ENCODE data around the gene TXLNA. TPM values are rescaled to one million over a fixed set of nuclear protein-coding genes. Genes with fewer than 3 reads are reported as not detected.
"Not testable (repeated sequence)": the region's sequence is repeated elsewhere in the genome, so short reads cannot be mapped to it uniquely, and the experiment has no call there.

The TXLNA gene
- total RNA-seq, 3 donors from 2014 or later: 31.0 to 45.2 (median 39.3) TPM

DNA sequence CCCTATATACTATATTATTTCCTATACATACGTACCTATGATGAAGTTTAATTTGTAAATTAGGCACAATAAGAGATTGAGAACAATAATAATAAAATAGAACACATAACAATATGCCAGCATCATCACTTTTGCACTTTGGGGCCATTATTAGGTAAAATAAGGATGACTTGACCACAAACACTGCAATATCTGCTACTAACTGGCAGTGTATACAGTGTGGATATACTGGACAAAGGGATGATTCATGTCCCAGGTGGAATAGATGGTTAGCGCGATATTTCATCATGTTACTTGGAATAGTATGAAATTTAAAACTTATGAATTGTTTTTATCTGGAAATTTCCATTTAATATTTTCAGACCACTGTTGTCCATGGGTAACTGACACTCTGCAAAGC is 35.4 kb upstream of the TXLNA start:
- DNase-seq: no peak
- H3K9me3 ChIP-seq: peaks cover 10% of the 10 kb centered on the region
- H3K4me3 ChIP-seq: no peak overlapping the region
- intact Hi-C loops (cut with DNase I, micrococcal nuclease): no loop called here
- ATAC-seq: no peak
- TF ChIP-seq, protein P1, sequence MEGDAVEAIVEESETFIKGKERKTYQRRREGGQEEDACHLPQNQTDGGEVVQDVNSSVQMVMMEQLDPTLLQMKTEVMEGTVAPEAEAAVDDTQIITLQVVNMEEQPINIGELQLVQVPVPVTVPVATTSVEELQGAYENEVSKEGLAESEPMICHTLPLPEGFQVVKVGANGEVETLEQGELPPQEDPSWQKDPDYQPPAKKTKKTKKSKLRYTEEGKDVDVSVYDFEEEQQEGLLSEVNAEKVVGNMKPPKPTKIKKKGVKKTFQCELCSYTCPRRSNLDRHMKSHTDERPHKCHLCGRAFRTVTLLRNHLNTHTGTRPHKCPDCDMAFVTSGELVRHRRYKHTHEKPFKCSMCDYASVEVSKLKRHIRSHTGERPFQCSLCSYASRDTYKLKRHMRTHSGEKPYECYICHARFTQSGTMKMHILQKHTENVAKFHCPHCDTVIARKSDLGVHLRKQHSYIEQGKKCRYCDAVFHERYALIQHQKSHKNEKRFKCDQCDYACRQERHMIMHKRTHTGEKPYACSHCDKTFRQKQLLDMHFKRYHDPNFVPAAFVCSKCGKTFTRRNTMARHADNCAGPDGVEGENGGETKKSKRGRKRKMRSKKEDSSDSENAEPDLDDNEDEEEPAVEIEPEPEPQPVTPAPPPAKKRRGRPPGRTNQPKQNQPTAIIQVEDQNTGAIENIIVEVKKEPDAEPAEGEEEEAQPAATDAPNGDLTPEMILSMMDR (IDR thresholded peaks at IDR 0.05): no peak
- peaks cover 4% of the 10 kb centered on the region for H3K4me1 ChIP-seq (ENCODE audit: low read depth)
- no peaks in the 10 kb centered on the region for H3K36me3 ChIP-seq (ENCODE audit: low read depth)

DNA sequence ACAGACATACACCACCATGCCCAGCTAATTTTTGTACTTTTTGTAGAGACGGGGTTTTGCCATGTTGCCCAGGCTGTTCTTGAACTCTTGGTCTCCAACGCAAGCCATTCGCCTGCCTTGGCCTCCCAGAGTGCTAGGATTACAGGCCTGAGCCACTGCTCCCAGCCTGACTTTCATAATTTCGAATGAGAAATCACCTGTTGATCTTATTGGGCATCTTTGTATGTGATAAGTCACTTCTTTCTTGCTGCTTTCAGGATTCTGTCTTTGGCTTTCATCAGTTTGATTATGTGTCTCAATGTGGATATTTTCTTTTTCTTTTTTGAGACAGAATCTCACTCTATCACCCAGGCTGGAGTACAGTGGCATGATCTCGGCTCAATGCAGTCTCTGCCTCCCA is 31.7 kb upstream of the TXLNA start:
- H3K36me3 ChIP-seq (ENCODE audit: low read depth); ATAC-seq; intact Hi-C loops (cut with DNase I, micrococcal nuclease); H3K4me3 ChIP-seq; H3K4me1 ChIP-seq (ENCODE audit: low read depth); DNase-seq: not testable (repeated sequence)
- peaks cover 10% of the 10 kb centered on the region for H3K9me3 ChIP-seq

DNA sequence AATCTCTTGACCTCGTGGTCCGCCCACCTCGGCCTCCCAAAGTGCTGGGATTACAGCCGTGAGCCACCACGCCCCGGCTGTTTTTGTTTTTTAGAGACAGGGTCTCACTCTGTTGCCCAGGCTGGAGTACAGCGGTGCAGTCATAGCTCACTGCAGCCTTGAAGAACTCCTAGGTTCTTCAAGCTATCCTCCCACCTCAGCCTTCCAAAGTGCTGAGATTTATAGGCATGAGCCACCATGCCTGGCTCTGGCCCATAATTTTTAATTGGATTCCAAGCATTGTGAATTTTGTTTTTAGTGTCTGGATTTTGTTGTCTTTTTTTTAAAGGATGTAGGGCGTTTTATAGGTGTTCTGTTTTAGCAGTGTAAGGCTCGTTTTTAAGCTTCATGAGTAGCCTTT is 28.6 kb upstream of the TXLNA start:
- H3K4me3 ChIP-seq: no peak overlapping the region
- intact Hi-C loops (cut with DNase I, micrococcal nuclease): no loop called here
- H3K4me1 ChIP-seq (ENCODE audit: low read depth): no peaks in the 10 kb centered on the region
- H3K36me3 ChIP-seq (ENCODE audit: low read depth): peaks cover 3% of the 10 kb centered on the region
- ATAC-seq (no peak), DNase-seq (no peak)
- TF ChIP-seq, protein P1 (IDR thresholded peaks at IDR 0.05): no peak
- H3K9me3 ChIP-seq: peaks cover 10% of the 10 kb centered on the region

DNA sequence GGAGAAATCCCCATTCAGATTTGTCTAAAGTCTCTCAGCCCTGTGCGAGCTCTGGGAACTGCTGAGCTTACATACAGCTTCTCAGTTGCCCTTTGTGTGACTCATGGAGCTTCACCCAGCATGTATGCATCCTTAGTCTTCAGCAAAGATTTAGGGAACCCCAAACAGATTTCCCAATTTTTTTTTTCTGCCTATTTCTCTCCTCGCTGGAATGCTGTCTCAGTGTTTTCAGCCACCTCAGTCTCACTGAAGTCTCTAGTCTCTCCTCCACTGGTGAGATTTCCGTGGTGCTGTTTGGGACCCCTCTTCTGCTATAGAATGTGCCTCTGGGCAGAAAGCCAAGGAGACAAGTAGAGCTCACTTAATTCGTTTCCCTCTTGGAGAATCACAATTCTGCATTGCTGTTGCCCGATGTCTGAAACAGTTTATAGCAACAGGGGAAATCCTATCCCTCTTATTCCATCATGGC is 28.1 kb upstream of the TXLNA start:
- intact Hi-C loops (cut with DNase I, micrococcal nuclease): no loop called here
- Histone ChIP-seq H3K36me3 (ENCODE audit: low read depth) (peaks cover 3% of the 10 kb centered on the region), H3K4me3 (no peak overlapping the region), H3K9me3 (peaks cover 10% of the 10 kb centered on the region), H3K4me1 (ENCODE audit: low read depth) (no peaks in the 10 kb centered on the region)
- ATAC-seq: no peak
- TF ChIP-seq, protein P1 (IDR thresholded peaks at IDR 0.05): no peak
- DNase-seq: no peak

DNA sequence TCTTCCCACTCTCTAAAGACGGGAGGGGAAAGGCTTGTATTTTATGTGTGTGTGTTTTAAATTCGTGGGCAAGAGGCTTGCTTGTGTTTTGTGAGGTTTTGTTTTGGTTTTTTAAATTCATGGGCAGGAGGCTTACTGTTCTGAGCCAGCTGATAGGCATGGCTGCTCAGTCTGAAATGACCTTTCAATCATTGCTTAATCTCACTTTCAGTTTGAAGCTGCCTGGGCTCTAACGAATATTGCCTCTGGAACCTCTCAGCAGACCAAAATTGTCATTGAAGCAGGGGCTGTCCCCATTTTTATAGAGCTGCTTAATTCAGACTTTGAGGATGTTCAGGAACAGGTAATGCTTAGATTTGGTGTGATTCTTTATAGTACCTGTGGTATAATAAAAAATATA is 20.3 kb upstream of the TXLNA start:
- ATAC-seq (no peak), DNase-seq (no peak)
- intact Hi-C loops (cut with DNase I, micrococcal nuclease): no loop called here
- H3K36me3 ChIP-seq (ENCODE audit: low read depth): peaks cover 14% of the 10 kb centered on the region
- no peak overlapping the region for H3K4me3 ChIP-seq
- no peaks in the 10 kb centered on the region for H3K9me3 ChIP-seq
- TF ChIP-seq, protein P1 (IDR thresholded peaks at IDR 0.05): no peak
- H3K4me1 ChIP-seq (ENCODE audit: low read depth): no peaks in the 10 kb centered on the region

DNA sequence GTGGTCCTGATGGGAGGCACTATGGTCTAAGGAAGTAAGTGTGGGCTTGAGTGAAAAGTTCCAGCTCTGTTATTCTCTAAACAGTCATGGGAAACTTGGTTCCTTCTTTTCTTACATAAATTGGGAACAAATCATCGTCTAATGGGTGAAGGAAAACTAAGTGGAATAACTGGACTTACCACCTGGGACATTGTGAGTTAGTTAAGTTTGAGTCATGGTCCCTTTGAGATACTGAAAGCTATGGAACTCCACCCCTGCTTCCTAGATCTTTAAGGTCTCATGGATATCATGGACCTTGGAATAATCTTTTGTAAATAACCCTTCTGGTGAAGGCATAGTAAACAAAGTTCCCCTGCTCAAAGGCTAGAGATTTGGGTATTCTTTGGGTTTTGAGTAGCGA is 16.1 kb upstream of the TXLNA start:
- intact Hi-C loops (cut with DNase I, micrococcal nuclease): no loop called here
- Histone ChIP-seq H3K9me3 (no peaks in the 10 kb centered on the region), H3K36me3 (ENCODE audit: low read depth) (peaks cover 10% of the 10 kb centered on the region), H3K4me3 (no peak overlapping the region), H3K4me1 (ENCODE audit: low read depth) (no peaks in the 10 kb centered on the region)
- TF ChIP-seq, protein P1 (IDR thresholded peaks at IDR 0.05): no peak
- ATAC-seq: no peak
- no peak for DNase-seq

DNA sequence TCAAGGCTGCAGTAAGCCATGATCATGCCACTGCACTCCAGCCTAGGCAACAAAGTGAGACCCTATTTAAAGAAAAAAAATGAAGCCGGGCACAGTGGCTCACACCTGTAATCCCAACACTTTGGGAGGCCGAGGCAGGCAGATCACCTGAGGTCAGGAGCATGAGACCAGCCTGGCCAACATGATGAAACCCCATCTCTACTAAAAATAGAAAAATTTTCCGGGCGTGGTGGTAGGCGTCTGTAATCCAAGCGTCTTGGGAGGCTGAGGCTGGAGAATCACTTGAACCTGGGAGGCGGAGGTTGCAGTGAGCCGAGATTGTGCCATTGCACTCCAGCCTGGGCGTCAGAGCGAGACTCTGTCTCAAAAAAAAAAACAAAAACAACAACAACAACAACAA is 13.8 kb upstream of the TXLNA start:
- H3K36me3 ChIP-seq (ENCODE audit: low read depth): not testable (repeated sequence)

More for the DNA sequence above, 13.8 kb upstream of the TXLNA start:
- DNase-seq; H3K4me3 ChIP-seq; H3K4me1 ChIP-seq (ENCODE audit: low read depth); H3K9me3 ChIP-seq; intact Hi-C loops (cut with DNase I, micrococcal nuclease); ATAC-seq: not testable (repeated sequence)
